SIG-M5 treated with dmso at 0.1 percent for 504 hours (cell line): ENCODE data around the gene F10.
"Not testable (repeated sequence)": the region's sequence is repeated elsewhere in the genome, so short reads cannot be mapped to it uniquely, and the experiment has no call there.

Source experiments
- DNase-seq: peaks from one replicate; lab custom pipeline; 2025; ENCODE audit not compliant: unreplicated experiment; lab: John Stamatoyannopoulos, UW

F10 gene

GRCh38 chr13:113122550-113123225, at the start of gene F10:
F10 (plus strand) TSS chr13:113122799; CDS start chr13:113122856, 57 bp downstream.
- no peak for DNase-seq

- no peak for DNase-seq
Observed at GRCh38 chr13:113073942-113074341, 48.7 kb upstream of the F10 start.

GRCh38 chr13:113074401-113074800, 48.2 kb upstream of the F10 start:
- no peak for DNase-seq

DNA sequence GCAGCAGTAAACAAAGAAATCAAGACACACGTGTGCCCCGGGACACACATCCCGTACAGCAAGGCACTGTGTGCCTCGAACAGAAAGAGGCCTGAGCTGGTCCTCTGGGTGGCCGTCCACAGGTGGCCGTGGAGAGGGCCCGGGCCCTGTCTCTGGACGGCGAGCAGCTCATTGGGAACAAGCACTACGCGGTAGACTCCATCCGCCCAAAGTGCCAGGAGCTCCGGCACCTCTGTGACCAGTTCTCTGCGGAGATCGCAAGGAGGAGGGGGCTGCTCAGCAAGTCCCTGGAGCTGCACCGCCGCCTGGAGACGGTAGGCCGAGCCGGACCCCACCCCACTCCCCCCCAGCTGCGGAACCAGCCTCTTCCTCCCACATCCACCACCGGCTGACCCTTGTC, 47.7 kb upstream of the F10 start:
- no peak for DNase-seq

- no peak for DNase-seq
Observed at GRCh38 chr13:113075711-113076110, 46.9 kb upstream of the F10 start.

- DNase-seq: no peak
Observed at GRCh38 chr13:113076681-113077401, 45.8 kb upstream of the F10 start.

- no peak for DNase-seq
Observed at GRCh38 chr13:113077566-113077952, 45.0 kb upstream of the F10 start.

DNA sequence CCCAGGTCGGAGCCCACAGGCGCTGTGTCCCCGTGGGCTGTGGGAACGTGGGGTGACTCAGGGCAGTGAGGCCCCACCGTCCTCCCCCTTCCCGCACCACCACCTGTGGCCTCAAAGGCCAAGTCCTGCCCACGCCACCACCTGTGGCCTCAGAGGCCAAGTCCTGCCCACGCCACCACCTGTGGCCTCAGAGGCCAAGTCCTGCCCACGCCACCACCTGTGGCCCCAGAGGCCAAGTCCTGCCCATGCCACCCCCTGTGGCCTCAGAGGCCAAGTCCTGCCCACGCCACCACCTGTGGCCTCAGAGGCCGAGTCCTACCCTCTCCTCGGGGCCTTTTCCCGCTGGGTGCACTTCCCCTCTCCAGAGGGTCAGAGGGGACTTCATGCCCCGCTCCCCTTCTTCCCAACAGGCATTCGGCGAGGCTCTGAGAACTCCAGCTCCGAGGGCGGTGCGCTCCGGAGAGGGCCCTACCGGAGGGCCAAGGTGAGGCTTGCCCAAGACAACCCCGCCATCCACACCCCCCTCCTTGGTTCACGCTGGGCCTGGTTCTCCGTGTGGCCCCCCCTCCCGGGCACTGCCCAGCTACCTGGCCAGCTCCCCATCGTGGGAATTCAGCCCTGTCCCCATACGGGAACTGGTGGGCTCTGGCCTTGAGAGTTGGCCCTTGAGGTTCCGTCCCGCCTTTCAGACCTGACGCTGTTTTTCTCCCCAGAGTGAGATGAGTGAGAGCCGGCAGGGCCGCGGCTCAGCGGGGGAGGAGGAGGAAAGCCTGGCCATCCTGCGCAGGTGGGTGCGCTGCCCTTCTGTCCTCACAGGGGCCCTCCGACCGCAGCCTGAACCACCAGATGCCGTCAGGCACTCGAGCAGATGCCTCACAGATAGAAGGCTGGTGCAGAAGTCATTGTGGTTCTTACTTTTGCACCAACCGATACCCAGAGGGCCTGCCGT, 44.4 kb upstream of the F10 start:
- DNase-seq: no peak

DNA sequence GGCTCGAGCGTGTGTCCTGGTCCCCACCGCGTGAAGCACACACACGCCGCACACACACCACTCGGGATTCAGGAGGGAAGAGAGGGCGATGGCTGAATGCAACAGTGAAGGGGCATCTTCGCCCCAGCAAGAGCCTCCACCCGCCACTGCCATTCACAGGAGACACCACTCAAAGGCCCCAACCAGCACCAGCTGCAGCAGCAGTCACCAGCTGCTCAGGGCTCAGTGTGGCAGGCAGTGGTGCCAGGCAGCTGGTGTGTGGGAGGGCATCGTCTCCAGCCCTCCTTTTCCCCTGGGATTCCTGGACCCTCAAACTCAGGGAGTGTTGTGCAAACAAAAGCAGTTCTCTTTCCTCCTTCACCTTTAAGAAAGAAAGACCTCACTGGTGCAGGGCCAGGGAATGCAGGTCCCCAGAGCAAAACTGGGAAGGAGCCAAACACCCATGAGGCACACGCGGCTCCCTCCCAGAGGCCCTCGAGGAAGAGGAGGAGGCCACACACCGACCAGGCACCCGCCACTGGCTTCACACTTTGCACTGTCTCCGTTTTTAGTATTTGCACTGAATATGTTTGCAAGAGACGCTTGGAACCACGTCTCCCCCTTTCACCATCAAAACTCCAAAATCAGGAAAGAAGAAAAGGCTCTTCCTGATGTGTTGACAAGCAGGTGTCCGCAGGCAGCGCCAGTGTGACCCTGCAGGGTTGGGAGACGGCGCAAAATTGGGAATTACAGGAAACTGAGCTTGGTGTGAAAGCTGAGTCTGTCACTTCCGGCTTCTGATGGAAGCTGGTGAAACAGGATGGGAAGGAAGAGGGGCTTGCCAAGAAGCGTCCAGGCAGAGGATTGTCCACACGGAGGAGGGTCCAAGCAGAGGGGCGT, 43.5 kb upstream of the F10 start:
- DNase-seq: no peak

DNA sequence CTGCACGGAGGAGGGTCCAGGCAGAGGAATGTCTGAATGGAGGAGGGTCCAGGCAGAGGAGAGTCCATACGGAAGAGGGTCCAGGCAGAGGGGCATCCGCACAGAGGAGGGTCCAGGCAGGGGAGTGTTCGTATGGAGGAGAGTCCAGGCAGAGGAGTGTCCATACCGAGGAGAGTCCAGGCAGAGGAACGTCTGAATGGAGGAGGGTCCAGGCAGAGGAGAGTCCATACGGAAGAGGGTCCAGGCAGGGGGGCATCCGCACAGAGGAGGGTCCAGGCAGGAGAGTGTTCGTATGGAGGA, 42.9 kb upstream of the F10 start:
- not testable (repeated sequence) for DNase-seq

DNA sequence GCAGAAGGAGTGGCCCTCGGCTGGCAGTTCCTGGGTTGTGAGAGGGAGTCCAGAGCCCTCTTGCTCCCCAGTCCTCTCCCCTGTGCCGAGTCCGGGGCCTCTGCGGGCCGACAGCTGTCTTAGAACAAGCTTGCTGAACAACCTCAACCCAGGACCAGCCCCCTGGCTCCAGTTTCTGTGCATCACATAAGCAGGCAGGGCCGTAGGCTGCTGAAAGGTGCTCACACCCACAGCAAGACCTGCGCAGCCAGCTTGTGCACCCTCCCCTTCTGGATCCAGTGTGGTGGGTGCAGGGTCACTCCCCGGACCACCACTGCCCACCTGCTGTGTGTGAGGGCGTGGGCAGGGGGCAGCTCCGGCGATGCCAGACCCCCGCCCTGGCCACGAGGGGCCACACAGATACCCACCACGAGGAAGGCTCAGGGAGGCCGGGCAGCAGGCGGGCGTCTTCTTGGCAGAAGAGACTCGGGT, 42.2 kb upstream of the F10 start:
- DNase-seq: no peak

GRCh38 chr13:113080901-113081521, 41.6 kb upstream of the F10 start:
- no peak for DNase-seq

GRCh38 chr13:113082198-113083021, 40.2 kb upstream of the F10 start:
- DNase-seq: no peak

- DNase-seq: no peak
Observed at GRCh38 chr13:113083022-113083373, 39.6 kb upstream of the F10 start.

DNA sequence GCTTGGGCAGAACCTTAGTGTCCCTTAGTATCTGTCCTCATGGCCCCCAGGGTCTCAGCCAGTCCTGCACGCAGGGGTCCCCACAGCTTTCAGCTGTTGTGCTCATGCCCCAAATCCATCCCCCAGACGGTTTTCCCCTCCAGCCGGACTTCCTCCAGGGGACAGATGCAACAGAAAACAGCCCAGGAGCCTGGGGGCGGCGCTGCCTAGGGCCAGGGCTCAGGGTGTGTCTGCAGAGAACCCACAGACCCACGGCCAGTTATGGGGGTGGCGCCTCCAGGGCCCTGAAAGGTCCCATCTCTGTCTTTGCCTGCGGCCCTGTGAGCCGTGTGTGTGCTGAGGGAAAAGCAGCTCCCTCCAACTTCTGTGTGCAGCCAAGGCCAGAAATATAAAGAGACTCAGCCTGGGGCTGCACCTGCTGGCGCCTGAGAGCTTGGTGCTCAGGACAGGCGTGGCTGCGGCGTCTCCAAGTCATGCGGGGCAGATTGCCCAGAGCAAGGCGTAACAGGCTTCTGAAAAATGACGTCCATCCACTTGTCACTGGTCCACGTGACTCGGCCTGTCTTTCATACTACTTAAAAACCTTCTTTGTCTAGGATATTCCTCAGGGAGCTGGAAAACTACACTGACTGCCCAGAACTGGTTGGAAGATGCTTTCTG, 39.1 kb upstream of the F10 start:
- no peak for DNase-seq

- no peak for DNase-seq
Observed at GRCh38 chr13:113084094-113084942, 38.3 kb upstream of the F10 start.

DNA sequence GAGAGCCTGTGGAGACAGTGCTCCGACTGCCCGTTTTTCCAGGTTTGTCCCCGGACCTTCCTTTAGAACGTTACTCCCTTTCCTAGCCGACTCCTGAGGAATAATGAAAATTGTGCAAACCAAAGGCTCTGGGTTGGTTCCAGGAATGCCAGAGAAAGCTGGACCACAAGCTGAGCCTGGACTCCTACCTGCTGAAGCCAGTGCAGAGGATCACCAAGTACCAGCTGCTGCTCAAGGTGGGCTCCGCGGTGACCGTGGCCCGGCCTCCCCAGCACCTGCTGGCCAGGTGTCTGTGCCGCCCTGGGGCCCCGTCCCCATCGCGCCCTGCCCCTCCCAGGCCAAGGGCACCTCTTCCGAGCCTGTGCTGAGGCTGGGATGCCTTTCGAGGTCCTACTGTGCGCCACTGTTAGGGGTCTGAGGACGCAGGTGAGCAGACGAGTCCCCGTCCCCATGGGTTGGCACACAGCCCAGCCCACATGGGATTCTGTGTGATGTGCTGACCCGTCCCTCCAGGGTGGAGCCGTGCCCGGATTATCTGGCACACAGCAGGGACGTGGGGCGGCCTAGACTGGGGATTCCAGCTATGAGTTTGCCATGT, 37.6 kb upstream of the F10 start:
- no peak for DNase-seq
